ENCODE results near the gene RAB3GAP2. TPM values are rescaled to one million over a fixed set of nuclear protein-coding genes. Genes with fewer than 3 reads are reported as not detected.

The RAB3GAP2 gene
- total and polyA plus RNA-seq, 2 of the 13 experiments (the other 11 are each of a cell fraction or from before 2014, with no cell fraction given), result 22.6 to 25.0 TPM

- TF ChIP-seq ZBTB40 (IDR thresholded peaks at IDR 0.05) (no peak), ZBTB40 (CRISPR knock-in tag; IDR thresholded peaks at IDR 0.05) (no peak), CENPX (CRISPR knock-in tag; IDR thresholded peaks at IDR 0.05) (no peak), MYNN (CRISPR knock-in tag; IDR thresholded peaks at IDR 0.05; ENCODE audit: low read depth) (no peak)
Observed at GRCh38 chr1:220157738-220158137, 114.5 kb downstream of the RAB3GAP2 start (continued).
